Esophagus squamous epithelium (tissue), 5 donors: ENCODE data around the gene IRF3. TPM values are rescaled to one million over a fixed set of nuclear protein-coding genes. Genes with fewer than 3 reads are reported as not detected.

Source experiments
- DNase-seq: peaks from one replicate; lab custom pipeline; 2025; lab: John Stamatoyannopoulos, UW
- H3K27ac ChIP-seq, 4 donors: fragments of 200-600 bp; sonication (generic); one replicate each; pipeline ENCODE4 v1.5.1; 2016 to 2019; ENCODE audit warnings: mild to moderate bottlenecking in 1 of 4
- H3K27me3 ChIP-seq, 4 donors: fragments of 200-600 bp; sonication (generic); 1 replicate in 3 of 4; 2 replicates in 1 of 4; pipeline versions ENCODE4 v1.5.1 to v1.6.0; 2017 to 2021; ENCODE audit warnings: antibody characterized with exemption in 1 of 4
- H3K36me3 ChIP-seq, 3 donors: fragments of 200-600 bp; sonication (generic); one replicate each; pipeline ENCODE4 v1.5.1; 2016 to 2019
- H3K4me1 ChIP-seq, 3 donors: fragments of 200-600 bp; sonication (generic); one replicate each; pipeline ENCODE4 v1.5.1; 2017 to 2019
- H3K4me3 ChIP-seq, 4 donors: fragments of 200-600 bp; sonication (generic); 1 replicate in 3 of 4; 2 replicates in 1 of 4; pipeline ENCODE4 v1.5.1; 2016 to 2019; ENCODE audit warnings: mild to moderate bottlenecking in 2 of 4, moderate library complexity in 1 of 4
- H3K9me3 ChIP-seq, 3 donors: fragments of 200-600 bp; sonication (generic); one replicate each; pipeline ENCODE4 v1.5.1; 2016 to 2019
- CTCF ChIP-seq, 6 experiments: fragments of 450-650 bp in 4 of 6; fragments of 200-600 bp in 2 of 6; sonication (generic) in 2 of 6; IDR thresholded peaks; one replicate each; pipeline ENCODE4 v1.5.1; 2016 to 2019; ENCODE audit warnings: antibody characterized with exemption in 6 of 6, mild to moderate bottlenecking in 4 of 6, moderate library complexity in 4 of 6
- POLR2A ChIP-seq, 4 donors: fragments of 450-650 bp; IDR thresholded peaks; one replicate each; pipeline ENCODE4 v1.6.1; 2017; ENCODE audit warnings: antibody characterized with exemption in 4 of 4, mild to moderate bottlenecking in 4 of 4, moderate library complexity in 3 of 4
- WGBS, 2 donors: methylation state at CpG; one replicate each; pipeline ENCODE4 v1.1.5; 2018; 5-methylcytosine and 5-hydroxymethylcytosine counted together
- intact Hi-C: fragments of 100-400 bp; cut with DNase I; formaldehyde crosslinking; loops from one replicate; pipeline ENCODE4 v1.15.0; 2022
- total RNA-seq, 4 donors: library from RNA; depleted of rRNA; stranded (reverse); fragments of >200 nt; gene quantifications; one replicate each; pipeline ENCODE4 v1.1.0, GENCODE V29; 2016
- donor health status: DM: yes; HTN: yes; CAD: no.

IRF3 gene
- total RNA-seq, 4 donors from 2014 or later = 33.5 to 69.1 (median 49.4) TPM

- H3K9me3 ChIP-seq = no peaks in the 10 kb centered on the region
- no peak for DNase-seq
- peaks cover 0 to 5% (median 0%) of the 10 kb centered on the region in 4 donors for H3K27me3 ChIP-seq
- WGBS, 2 donors = 66 to 82% methylated on average over 15 to 20 of the region's 35 CpGs
- peaks cover 28 to 82% (median 39%) of the 10 kb centered on the region in 3 donors for H3K36me3 ChIP-seq
- TF ChIP-seq CTCF (IDR thresholded peaks at IDR 0.05) (peak in 5 of 6 experiments; percentile 29 to 64 (median 35)), POLR2A (IDR thresholded peaks at IDR 0.05) (no peak)
- intact Hi-C loops = no loop called here
- H3K27ac ChIP-seq = no peak overlapping the region
- no peak overlapping the region for H3K4me3 ChIP-seq
- peaks cover 15 to 56% (median 24%) of the 10 kb centered on the region in 3 donors for H3K4me1 ChIP-seq
Measured at GRCh38 chr19:49684251-49684982, 18.8 kb upstream of the IRF3 start.

GRCh38 chr19:49683814-49684250 is 18.2 kb upstream of the IRF3 start:
- H3K36me3 ChIP-seq = peaks cover 28 to 81% (median 39%) of the 10 kb centered on the region in 3 donors
- H3K27ac ChIP-seq = no peak overlapping the region
- no peak for TF ChIP-seq POLR2A (IDR thresholded peaks at IDR 0.05)
- TF ChIP-seq CTCF (IDR thresholded peaks at IDR 0.05) = no peak

GRCh38 chr19:49682274-49682673 is 16.6 kb upstream of the IRF3 start:
- TF ChIP-seq POLR2A (IDR thresholded peaks at IDR 0.05) (no peak), CTCF (IDR thresholded peaks at IDR 0.05) (no peak)
- Histone ChIP-seq H3K4me3 (no peak overlapping the region), H3K9me3 (no peaks in the 10 kb centered on the region), H3K27me3 (no peaks in the 10 kb centered on the region), H3K4me1 (peaks cover 25 to 62% (median 30%) of the 10 kb centered on the region in 3 donors), H3K36me3 (peaks cover 28 to 66% (median 39%) of the 10 kb centered on the region in 3 donors), H3K27ac (no peak overlapping the region)
- intact Hi-C loops = no loop called here
- no peak for DNase-seq
- 88 to 90% methylated on average over 8 of the region's 8 CpGs for WGBS, 2 donors

More at GRCh38 chr19:49683814-49684250, 18.2 kb upstream of the IRF3 start:
- intact Hi-C loops = no loop called here
- Histone ChIP-seq H3K9me3 (no peaks in the 10 kb centered on the region), H3K27me3 (no peaks in the 10 kb centered on the region), H3K4me3 (no peak overlapping the region), H3K4me1 (peaks cover 16 to 56% (median 24%) of the 10 kb centered on the region in 3 donors)
- 78 to 91% methylated on average over 7 to 16 of the region's 18 CpGs for whole genome bisulfite sequencing, 2 donors
- DNase-seq = no peak

- Histone ChIP-seq H3K27ac (no peak overlapping the region), H3K36me3 (peaks cover 28 to 61% (median 39%) of the 10 kb centered on the region in 3 donors), H3K4me3 (no peak overlapping the region), H3K27me3 (no peaks in the 10 kb centered on the region), H3K9me3 (no peaks in the 10 kb centered on the region), H3K4me1 (peaks cover 25 to 60% (median 30%) of the 10 kb centered on the region in 3 donors)
- no peak for DNase-seq
- intact Hi-C loops = no loop called here
- TF ChIP-seq CTCF (IDR thresholded peaks at IDR 0.05) (no peak), POLR2A (IDR thresholded peaks at IDR 0.05) (no peak)
- 84 to 98% methylated on average over 8 to 10 of the region's 19 CpGs for WGBS, 2 donors
Measured at GRCh38 chr19:49681830-49682229, 16.2 kb upstream of the IRF3 start.
